Gastrocnemius medialis (tissue), 4 donors: ENCODE results near the gene GLI2.

ENCODE experiments used
- CTCF ChIP-seq, 5 experiments: fragments of 450-650 bp in 3 of 5; fragments of 200-600 bp in 2 of 5; sonication (generic) in 2 of 5; IDR thresholded peaks in 4 of 5; conservative IDR thresholded peaks in 1 of 5; 1 replicate in 4 of 5; 2 replicates in 1 of 5; pipeline ENCODE4 v1.5.1; 2016 to 2019; ENCODE audit warnings: antibody characterized with exemption in 5 of 5, mild to moderate bottlenecking in 3 of 5, moderate library complexity in 3 of 5
- POLR2A ChIP-seq, 2 donors: fragments of 450-650 bp; IDR thresholded peaks; one replicate each; pipeline ENCODE4 v1.6.1; 2017; ENCODE audit warnings: antibody characterized with exemption in 2 of 2, mild to moderate bottlenecking in 2 of 2, moderate library complexity in 2 of 2

GRCh38 chr2:120711694-120712093, 24.0 kb upstream of the GLI2 start:
- TF ChIP-seq CTCF (IDR thresholded peaks at IDR 0.05 in 4 of 5, conservative IDR thresholded peaks at IDR 0.05 in 1 of 5) (no peak), POLR2A (IDR thresholded peaks at IDR 0.05) (no peak)
